HepG2 (cell line): ENCODE data around the gene ZFP69. TPM values are rescaled to one million over a fixed set of nuclear protein-coding genes. Genes with fewer than 3 reads are reported as not detected.

ENCODE experiments used
- CENPT ChIP-seq: sonication (generic); formaldehyde crosslinking; IDR thresholded peaks from 2 replicates; pipeline ENCODE4 v1.8.0; 2022; ENCODE audit warnings: low read depth, mild to moderate bottlenecking, moderate library complexity, missing genetic modification reagents
- CHD4 ChIP-seq: fragments of 200-600 bp; sonication (generic); IDR thresholded peaks from 2 replicates; pipeline ENCODE4 v1.7.0; 2017; ENCODE audit warnings: mild to moderate bottlenecking, low read length, borderline replicate concordance
- EED ChIP-seq: sonication (generic); formaldehyde crosslinking; IDR thresholded peaks from 2 replicates; pipeline ENCODE4 v1.5.0; 2020; ENCODE audit warnings: mild to moderate bottlenecking, missing genetic modification reagents
- FOXA1 ChIP-seq, 2 experiments: fragments of 450-650 bp in 1 of 2; sonication (generic) in 1 of 2; formaldehyde crosslinking in 1 of 2; IDR thresholded peaks; 2 replicates each; pipeline versions ENCODE4 v1.4.0 to v1.6.1; 2016 to 2020; ENCODE audit warnings: missing genetic modification reagents in 1 of 2
- GABPB1 ChIP-seq: IDR thresholded peaks from 2 replicates; pipeline ENCODE4 v1.6.1; 2016; ENCODE audit warnings: mild to moderate bottlenecking, missing genetic modification reagents, moderate library complexity, missing compliant biosample characterization
- KDM2A ChIP-seq: sonication (generic); formaldehyde crosslinking; IDR thresholded peaks from 2 replicates; pipeline ENCODE4 v1.4.0; 2020; ENCODE audit warnings: low read depth, missing genetic modification reagents, borderline replicate concordance
- KLF15 ChIP-seq: sonication (generic); formaldehyde crosslinking; IDR thresholded peaks from 2 replicates; pipeline ENCODE4 v1.8.1; 2023; ENCODE audit warnings: borderline replicate concordance, mild to moderate bottlenecking, inconsistent platforms, missing genetic modification reagents, mixed read lengths
- KMT2B ChIP-seq: IDR thresholded peaks from 2 replicates; pipeline ENCODE4 v1.6.1; 2016; ENCODE audit warnings: missing genetic modification reagents, missing compliant biosample characterization
- MTF2 ChIP-seq: sonication (generic); formaldehyde crosslinking; IDR thresholded peaks from 2 replicates; pipeline ENCODE4 v1.5.0; 2020; ENCODE audit warnings: missing genetic modification reagents, borderline replicate concordance
- SALL2 ChIP-seq: sonication (generic); formaldehyde crosslinking; IDR thresholded peaks from 2 replicates; pipeline ENCODE4 v1.8.1; 2023; ENCODE audit warnings: mild to moderate bottlenecking, missing genetic modification reagents, inconsistent platforms
- SMYD3 ChIP-seq: sonication (generic); formaldehyde crosslinking; IDR thresholded peaks from 2 replicates; pipeline ENCODE4 v1.8.1; 2023; ENCODE audit warnings: mild to moderate bottlenecking, missing genetic modification reagents
- SRY ChIP-seq: sonication (generic); formaldehyde crosslinking; IDR thresholded peaks from 2 replicates; pipeline ENCODE4 v1.8.0; 2022; ENCODE audit warnings: mild to moderate bottlenecking, missing genetic modification reagents
- TBX3 ChIP-seq: fragments of 450-650 bp; IDR thresholded peaks from 2 replicates; pipeline ENCODE4 v1.6.1; 2017; ENCODE audit warnings: antibody characterized with exemption, mild to moderate bottlenecking, inconsistent platforms, borderline replicate concordance
- ZBTB7A ChIP-seq: sonication (generic); formaldehyde crosslinking; IDR thresholded peaks from 2 replicates; pipeline ENCODE4 v1.8.0; 2022; ENCODE audit warnings: mild to moderate bottlenecking, missing genetic modification reagents
- ZMAT3 ChIP-seq: sonication (generic); formaldehyde crosslinking; conservative IDR thresholded peaks from 2 replicates; pipeline ENCODE4 v1.7.0; 2021; ENCODE audit warnings: missing genetic modification reagents
- ZNF562 ChIP-seq: sonication (generic); formaldehyde crosslinking; IDR thresholded peaks from 2 replicates; pipeline ENCODE4 v1.8.0; 2022; ENCODE audit warnings: missing genetic modification reagents, borderline replicate concordance
- ZNF605 ChIP-seq: sonication (generic); formaldehyde crosslinking; IDR thresholded peaks from 2 replicates; pipeline ENCODE4 v1.8.0; 2022; ENCODE audit warnings: mild to moderate bottlenecking, missing genetic modification reagents
- ZNF629 ChIP-seq: sonication (generic); formaldehyde crosslinking; conservative IDR thresholded peaks from 2 replicates; pipeline ENCODE4 v1.5.0; 2020; ENCODE audit warnings: missing genetic modification reagents
- ZNF761 ChIP-seq: sonication (generic); formaldehyde crosslinking; conservative IDR thresholded peaks from 2 replicates; pipeline ENCODE4 v1.4.0; 2020; ENCODE audit warnings: mild to moderate bottlenecking, missing genetic modification reagents
- ZNF792 ChIP-seq: IDR thresholded peaks from 2 replicates; pipeline ENCODE4 v1.6.1; 2016
- polyA plus RNA-seq, 8 experiments: library from polyadenylated mRNA; depleted of rRNA in 3 of 8; stranded (reverse) in 7 of 8; unstranded in 1 of 8; fragments of >200 nt; fragmentation: Illumina TruSeq in 4 of 8; extraction: Trizol in 4 of 8; gene quantifications; 2 replicates each; pipeline versions ENCODE4 v1.2.1 to v1.2.3, GENCODE V29; 2011 to 2016; ENCODE audit warnings: low read depth in 4 of 8, missing spikeins in 1 of 8, mixed read lengths in 1 of 8; ENCODE audit not compliant: insufficient read depth in 1 of 8
- total RNA-seq, 5 experiments: library from RNA; depleted of rRNA; stranded (reverse); fragments of >200 nt; fragmentation: Illumina TruSeq; extraction: Trizol; gene quantifications; 2 replicates each; pipeline ENCODE4 v1.2.3, GENCODE V29; 2016; ENCODE audit warnings: low read depth in 1 of 5
- TF ChIP-seq, protein P1 (sequence below): sonication (generic); formaldehyde crosslinking; IDR thresholded peaks from 2 replicates; pipeline ENCODE4 v1.9.0; 2021; ENCODE audit warnings: mild to moderate bottlenecking, missing genetic modification reagents
- TF ChIP-seq, protein P2 (sequence below): sonication (generic); formaldehyde crosslinking; IDR thresholded peaks from 2 replicates; pipeline ENCODE4 v1.8.1; 2023; ENCODE audit warnings: mild to moderate bottlenecking, missing genetic modification reagents, borderline replicate concordance
- TF ChIP-seq, protein P3 (sequence below): sonication (generic); formaldehyde crosslinking; IDR thresholded peaks from 2 replicates; pipeline ENCODE4 v1.5.1; 2020; ENCODE audit warnings: mild to moderate bottlenecking, missing genetic modification reagents, moderate library complexity

Gene ZFP69
- total and polyA plus RNA-seq, 2 of the 13 experiments (the other 11 are each of a cell fraction or from before 2014, with no cell fraction given), result 2.6 to 5.6 TPM

DNA sequence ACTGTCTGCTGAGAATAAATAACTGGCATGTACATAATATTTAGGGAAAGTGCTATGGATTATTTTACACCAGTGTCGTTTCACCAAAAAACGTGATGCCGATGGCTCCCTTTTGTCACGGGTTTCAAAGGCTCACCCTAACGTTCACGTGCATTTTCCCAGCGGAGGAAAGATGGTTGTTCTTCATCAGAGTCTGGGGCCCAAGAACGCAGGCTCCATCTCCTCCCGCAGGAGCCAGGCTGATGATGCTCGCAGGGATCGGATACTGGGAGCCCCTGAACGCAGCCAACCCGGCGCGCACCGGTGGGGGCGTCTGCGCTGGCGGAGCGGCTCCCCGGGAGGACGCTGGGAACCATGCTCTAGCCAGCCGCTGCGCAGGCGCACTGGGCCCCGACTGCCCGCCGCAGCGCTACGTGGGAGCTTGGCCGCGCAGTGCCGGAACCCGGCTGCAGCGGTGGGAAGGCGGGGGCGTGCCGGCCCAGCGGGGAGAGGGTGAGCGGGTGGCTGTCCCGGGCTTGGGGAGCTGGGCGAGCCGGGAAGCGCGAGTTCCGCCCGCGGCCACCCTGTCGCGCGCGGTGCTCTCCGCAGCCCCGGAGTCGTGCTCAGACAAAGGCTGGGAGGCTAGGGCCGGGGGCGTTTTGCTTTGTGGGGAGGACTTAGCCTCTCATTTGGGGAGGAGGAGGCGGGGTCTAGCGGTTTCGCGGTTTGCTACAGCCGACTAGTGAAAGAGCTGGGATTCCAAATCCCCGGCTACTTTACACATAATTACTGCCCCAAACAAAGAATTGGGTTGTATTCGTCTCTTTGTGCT lies 27.2 kb upstream of the ZFP69 start, which contains the start of gene ZFP69B (continued):
- TF ChIP-seq, protein P1, sequence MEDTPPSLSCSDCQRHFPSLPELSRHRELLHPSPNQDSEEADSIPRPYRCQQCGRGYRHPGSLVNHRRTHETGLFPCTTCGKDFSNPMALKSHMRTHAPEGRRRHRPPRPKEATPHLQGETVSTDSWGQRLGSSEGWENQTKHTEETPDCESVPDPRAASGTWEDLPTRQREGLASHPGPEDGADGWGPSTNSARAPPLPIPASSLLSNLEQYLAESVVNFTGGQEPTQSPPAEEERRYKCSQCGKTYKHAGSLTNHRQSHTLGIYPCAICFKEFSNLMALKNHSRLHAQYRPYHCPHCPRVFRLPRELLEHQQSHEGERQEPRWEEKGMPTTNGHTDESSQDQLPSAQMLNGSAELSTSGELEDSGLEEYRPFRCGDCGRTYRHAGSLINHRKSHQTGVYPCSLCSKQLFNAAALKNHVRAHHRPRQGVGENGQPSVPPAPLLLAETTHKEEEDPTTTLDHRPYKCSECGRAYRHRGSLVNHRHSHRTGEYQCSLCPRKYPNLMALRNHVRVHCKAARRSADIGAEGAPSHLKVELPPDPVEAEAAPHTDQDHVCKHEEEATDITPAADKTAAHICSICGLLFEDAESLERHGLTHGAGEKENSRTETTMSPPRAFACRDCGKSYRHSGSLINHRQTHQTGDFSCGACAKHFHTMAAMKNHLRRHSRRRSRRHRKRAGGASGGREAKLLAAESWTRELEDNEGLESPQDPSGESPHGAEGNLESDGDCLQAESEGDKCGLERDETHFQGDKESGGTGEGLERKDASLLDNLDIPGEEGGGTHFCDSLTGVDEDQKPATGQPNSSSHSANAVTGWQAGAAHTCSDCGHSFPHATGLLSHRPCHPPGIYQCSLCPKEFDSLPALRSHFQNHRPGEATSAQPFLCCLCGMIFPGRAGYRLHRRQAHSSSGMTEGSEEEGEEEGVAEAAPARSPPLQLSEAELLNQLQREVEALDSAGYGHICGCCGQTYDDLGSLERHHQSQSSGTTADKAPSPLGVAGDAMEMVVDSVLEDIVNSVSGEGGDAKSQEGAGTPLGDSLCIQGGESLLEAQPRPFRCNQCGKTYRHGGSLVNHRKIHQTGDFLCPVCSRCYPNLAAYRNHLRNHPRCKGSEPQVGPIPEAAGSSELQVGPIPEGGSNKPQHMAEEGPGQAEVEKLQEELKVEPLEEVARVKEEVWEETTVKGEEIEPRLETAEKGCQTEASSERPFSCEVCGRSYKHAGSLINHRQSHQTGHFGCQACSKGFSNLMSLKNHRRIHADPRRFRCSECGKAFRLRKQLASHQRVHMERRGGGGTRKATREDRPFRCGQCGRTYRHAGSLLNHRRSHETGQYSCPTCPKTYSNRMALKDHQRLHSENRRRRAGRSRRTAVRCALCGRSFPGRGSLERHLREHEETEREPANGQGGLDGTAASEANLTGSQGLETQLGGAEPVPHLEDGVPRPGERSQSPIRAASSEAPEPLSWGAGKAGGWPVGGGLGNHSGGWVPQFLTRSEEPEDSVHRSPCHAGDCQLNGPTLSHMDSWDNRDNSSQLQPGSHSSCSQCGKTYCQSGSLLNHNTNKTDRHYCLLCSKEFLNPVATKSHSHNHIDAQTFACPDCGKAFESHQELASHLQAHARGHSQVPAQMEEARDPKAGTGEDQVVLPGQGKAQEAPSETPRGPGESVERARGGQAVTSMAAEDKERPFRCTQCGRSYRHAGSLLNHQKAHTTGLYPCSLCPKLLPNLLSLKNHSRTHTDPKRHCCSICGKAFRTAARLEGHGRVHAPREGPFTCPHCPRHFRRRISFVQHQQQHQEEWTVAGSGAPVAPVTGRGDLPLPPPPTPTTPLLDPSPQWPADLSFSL (CRISPR knock-in tag), result no peak
- TF ChIP-seq, protein P2, sequence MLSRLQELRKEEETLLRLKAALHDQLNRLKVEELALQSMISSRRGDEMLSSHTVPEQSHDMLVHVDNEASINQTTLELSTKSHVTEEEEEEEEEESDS, result no peak
- TF ChIP-seq KLF15 (CRISPR knock-in tag) (no peak), ZMAT3 (CRISPR knock-in tag) (no peak), ZNF792 (CRISPR knock-in tag) (no peak; the same call in 1 of the 2 replicates), SMYD3 (CRISPR knock-in tag) (no peak; the same call in 1 of the 2 replicates), ZNF761 (peak; percentile 70), TBX3 (no peak), ZNF562 (CRISPR knock-in tag) (no peak), MTF2 (peak; percentile 84), CHD4 (no peak), ZNF629 (CRISPR knock-in tag) (no peak), KDM2A (CRISPR knock-in tag) (peak; percentile 78; the same call in 1 of the 2 replicates), CENPT (CRISPR knock-in tag) (peak; percentile 33; the same call in 1 of the 2 replicates), EED (no peak), KMT2B (CRISPR knock-in tag) (peak; percentile 79), GABPB1 (peak; percentile 85), ZNF605 (CRISPR knock-in tag) (peak; percentile 56; the same call in 1 of the 2 replicates), SRY (CRISPR knock-in tag) (peak; percentile 49; the same call in 1 of the 2 replicates), SALL2 (CRISPR knock-in tag) (peak; percentile 42; the same call in 1 of the 2 replicates), FOXA1 (IDR thresholded peaks at IDR 0.05) (no peak), FOXA1 (CRISPR knock-in tag; IDR thresholded peaks at IDR 0.05) (peak; percentile 34; the same call in 1 of the 2 replicates), ZBTB7A (CRISPR knock-in tag) (no peak; the same call in 1 of the 2 replicates)
- TF ChIP-seq, protein P3, sequence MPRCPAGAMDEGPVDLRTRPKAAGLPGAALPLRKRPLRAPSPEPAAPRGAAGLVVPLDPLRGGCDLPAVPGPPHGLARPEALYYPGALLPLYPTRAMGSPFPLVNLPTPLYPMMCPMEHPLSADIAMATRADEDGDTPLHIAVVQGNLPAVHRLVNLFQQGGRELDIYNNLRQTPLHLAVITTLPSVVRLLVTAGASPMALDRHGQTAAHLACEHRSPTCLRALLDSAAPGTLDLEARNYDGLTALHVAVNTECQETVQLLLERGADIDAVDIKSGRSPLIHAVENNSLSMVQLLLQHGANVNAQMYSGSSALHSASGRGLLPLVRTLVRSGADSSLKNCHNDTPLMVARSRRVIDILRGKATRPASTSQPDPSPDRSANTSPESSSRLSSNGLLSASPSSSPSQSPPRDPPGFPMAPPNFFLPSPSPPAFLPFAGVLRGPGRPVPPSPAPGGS (CRISPR knock-in tag), result no peak
